Measurements from ENCODE around the gene RPUSD3. TPM values are rescaled to one million over a fixed set of nuclear protein-coding genes. Genes with fewer than 3 reads are reported as not detected.

RPUSD3 gene
- total RNA-seq, 2 donors from 2014 or later, result 31.6 to 51.4 TPM

DNA sequence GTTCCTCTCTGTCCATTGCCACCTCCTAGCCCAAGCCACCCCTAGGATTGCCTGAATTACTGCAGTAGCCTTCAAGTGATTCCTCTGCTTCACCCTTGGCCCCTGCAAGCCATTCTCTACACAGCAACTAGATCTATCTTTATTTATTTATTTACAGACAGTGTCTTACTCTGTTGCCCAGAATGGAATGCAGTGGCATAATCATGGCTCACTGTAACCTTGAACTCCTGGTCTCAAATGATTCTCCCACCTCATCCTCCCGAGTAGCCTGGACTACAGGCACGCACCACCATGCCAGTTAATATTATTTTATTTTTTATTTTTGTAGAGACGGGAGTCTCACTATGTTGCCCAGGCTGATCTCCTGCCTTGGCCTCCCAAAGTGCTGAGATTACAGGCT is 44.7 kb upstream of the RPUSD3 start:
- TF ChIP-seq POLR2A (IDR thresholded peaks at IDR 0.05), result no peak
- TF ChIP-seq, protein P1, sequence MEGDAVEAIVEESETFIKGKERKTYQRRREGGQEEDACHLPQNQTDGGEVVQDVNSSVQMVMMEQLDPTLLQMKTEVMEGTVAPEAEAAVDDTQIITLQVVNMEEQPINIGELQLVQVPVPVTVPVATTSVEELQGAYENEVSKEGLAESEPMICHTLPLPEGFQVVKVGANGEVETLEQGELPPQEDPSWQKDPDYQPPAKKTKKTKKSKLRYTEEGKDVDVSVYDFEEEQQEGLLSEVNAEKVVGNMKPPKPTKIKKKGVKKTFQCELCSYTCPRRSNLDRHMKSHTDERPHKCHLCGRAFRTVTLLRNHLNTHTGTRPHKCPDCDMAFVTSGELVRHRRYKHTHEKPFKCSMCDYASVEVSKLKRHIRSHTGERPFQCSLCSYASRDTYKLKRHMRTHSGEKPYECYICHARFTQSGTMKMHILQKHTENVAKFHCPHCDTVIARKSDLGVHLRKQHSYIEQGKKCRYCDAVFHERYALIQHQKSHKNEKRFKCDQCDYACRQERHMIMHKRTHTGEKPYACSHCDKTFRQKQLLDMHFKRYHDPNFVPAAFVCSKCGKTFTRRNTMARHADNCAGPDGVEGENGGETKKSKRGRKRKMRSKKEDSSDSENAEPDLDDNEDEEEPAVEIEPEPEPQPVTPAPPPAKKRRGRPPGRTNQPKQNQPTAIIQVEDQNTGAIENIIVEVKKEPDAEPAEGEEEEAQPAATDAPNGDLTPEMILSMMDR (IDR thresholded peaks at IDR 0.05), result no peak
- Histone ChIP-seq H3K27me3 (no peaks in the 10 kb centered on the region), H3K9me3 (no peaks in the 10 kb centered on the region), H3K27ac (no peak overlapping the region), H3K4me1 (peaks cover 12% of the 10 kb centered on the region), H3K4me3 (no peak overlapping the region), H3K36me3 (replicated peaks in 1 of 2; ENCODE audit: insufficient read depth in 1 of 2, low read depth in 2 of 2) (no peaks in the 10 kb centered on the region)
- WGBS, 2 donors, result 67 to 71% methylated on average over 3 of the region's 3 CpGs
- DNase-seq, result no peak
- intact Hi-C loops (cut with DNase I), result no loop called here
- no peak for ATAC-seq

DNA sequence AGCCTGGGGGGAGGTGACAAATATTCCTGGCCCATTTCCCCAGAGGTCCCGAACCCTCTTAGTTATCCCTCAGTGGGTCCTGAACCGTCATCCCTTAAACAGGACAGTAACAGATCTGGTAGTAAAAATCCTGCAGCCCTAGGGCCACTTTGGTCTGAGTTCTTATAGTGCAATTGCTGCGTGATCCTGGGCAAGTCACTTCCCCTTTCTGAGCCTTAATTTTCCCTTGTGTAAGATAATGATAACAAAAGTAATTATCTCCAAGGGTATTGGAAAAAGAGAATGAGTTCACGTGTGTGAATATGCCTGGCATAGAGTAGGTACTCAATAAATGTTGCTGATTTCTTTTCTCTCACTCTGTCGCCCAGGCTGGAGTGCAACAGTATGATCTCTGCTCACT is 43.7 kb upstream of the RPUSD3 start:
- DNase-seq, result no peak
- Histone ChIP-seq H3K4me3 (no peak overlapping the region), H3K9me3 (no peaks in the 10 kb centered on the region), H3K36me3 (replicated peaks in 1 of 2; ENCODE audit: insufficient read depth in 1 of 2, low read depth in 2 of 2) (no peaks in the 10 kb centered on the region), H3K27ac (no peak overlapping the region), H3K4me1 (peaks cover 11% of the 10 kb centered on the region), H3K27me3 (no peaks in the 10 kb centered on the region)
- ATAC-seq, result no peak
- no peak for TF ChIP-seq POLR2A (IDR thresholded peaks at IDR 0.05)
- TF ChIP-seq, protein P1 (IDR thresholded peaks at IDR 0.05), result no peak
- WGBS, 2 donors, result 66 to 83% methylated on average over 5 of the region's 5 CpGs
- intact Hi-C loops (cut with DNase I), result no loop called here

DNA sequence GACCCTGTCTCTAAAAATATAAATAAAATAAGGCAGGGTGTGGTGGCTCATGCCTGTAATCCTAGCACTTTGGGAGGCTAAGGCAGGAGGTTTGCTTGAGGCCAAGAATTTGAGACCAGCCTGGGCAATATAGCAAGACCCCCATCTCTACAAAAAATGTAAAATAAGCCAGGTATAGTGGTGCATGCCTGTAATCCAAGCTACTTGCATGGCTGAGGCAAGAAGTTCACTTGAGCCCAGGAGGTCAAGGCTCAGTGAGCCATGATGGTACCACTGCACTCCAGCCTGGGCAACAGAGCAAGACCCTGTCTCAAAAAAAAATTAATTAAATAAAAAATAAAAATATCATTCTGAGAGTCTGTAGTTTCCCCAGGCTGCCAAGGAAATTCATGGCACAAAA is 42.5 kb upstream of the RPUSD3 start:
- H3K4me3 ChIP-seq, result no peak overlapping the region
- intact Hi-C loops (cut with DNase I), result no loop called here
- ATAC-seq, result no peak
- no peaks in the 10 kb centered on the region for H3K27me3 ChIP-seq
- TF ChIP-seq, protein P1 (IDR thresholded peaks at IDR 0.05), result no peak
- TF ChIP-seq POLR2A (IDR thresholded peaks at IDR 0.05), result no peak
- H3K36me3 ChIP-seq (replicated peaks in 1 of 2; ENCODE audit: insufficient read depth in 1 of 2, low read depth in 2 of 2), result no peaks in the 10 kb centered on the region
- no peak for DNase-seq
- H3K9me3 ChIP-seq, result no peaks in the 10 kb centered on the region
- H3K4me1 ChIP-seq, result peaks cover 3% of the 10 kb centered on the region
- H3K27ac ChIP-seq, result no peak overlapping the region

DNA sequence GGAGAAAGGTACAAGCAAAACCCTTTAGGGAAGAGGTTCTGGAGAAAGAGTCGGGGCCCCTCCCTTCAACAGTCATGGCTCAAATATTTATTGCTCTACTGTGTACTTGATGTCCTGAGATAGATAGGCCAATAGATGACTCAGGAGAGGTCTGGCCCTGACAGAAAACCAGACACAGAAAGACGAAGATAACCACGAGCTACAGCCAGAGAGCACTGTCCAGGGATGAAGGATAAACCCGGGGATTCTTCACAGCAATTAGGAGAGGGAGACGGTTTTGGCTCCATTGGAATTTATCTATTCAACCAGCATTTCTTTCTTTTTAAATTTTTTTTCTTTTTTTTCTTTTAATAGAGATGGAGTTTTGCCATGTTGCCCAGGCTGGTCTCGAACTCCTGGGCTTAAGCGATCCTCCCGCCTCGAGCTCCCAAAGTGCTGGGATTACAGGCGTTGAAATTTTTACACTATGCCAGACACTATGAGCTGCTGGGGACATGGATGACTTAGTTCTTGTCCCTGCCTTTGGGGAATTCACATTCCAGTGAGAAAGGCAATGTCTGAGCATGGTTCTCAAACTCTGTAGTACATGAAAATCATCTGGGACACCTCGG is 40.9 kb upstream of the RPUSD3 start:
- ATAC-seq (no peak), DNase-seq (no peak)
- Histone ChIP-seq H3K9me3 (no peaks in the 10 kb centered on the region), H3K36me3 (replicated peaks in 1 of 2; ENCODE audit: insufficient read depth in 1 of 2, low read depth in 2 of 2) (no peaks in the 10 kb centered on the region), H3K4me1 (no peaks in the 10 kb centered on the region), H3K27ac (no peak overlapping the region), H3K4me3 (no peak overlapping the region), H3K27me3 (no peaks in the 10 kb centered on the region)
- TF ChIP-seq, protein P1 (IDR thresholded peaks at IDR 0.05), result no peak
- TF ChIP-seq POLR2A (IDR thresholded peaks at IDR 0.05), result no peak
- WGBS, 2 donors, result 72 to 74% methylated on average over 11 of the region's 11 CpGs
- intact Hi-C loops (cut with DNase I), result no loop called here
